ENCODE results near the gene KHDC1L.
"Not testable (repeated sequence)": the region's sequence is repeated elsewhere in the genome, so short reads cannot be mapped to it uniquely, and the experiment has no call there.

KHDC1L gene

DNA sequence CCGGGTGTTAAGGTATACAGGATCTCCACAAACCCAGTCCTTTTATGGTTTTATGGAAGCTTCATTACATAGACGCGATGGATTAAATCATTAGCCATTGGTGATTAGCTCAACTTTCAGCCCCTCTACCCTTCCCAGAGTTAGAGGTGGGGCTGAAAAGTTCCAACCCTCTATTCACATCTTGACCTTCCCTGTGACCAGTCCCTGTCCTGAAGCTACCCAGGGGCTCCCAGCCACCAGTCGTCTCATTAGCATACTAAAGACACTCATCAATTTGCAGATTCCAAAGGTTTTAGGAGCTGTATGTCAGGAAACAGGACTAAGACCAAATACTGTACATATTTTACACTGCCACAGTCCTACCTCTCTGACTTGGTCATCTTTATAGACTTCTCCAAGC is 21.0 kb downstream of the KHDC1L start:
- no peak for DNase-seq (ENCODE audit: low read depth)

DNA sequence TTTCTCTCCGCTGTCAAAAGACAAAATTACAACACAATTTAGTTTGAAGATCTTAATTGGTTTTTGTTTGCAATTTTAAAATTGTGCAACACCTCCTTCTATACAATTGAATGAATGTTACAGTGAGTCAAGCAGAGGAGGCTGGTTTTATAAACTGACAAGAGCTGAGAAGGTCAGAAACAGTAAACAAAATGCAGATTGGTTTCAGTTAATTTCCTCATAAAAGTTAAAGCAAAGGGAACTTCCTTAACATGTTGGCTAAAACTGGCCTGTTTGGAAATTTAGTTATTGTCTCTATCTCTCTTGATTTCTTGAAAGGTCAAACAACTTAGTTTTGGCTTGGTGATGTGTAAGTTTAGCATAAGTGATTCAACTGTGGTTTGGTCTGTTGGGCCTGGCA is 22.2 kb downstream of the KHDC1L start:
- DNase-seq (ENCODE audit: low read depth), result peak; percentile 17

DNA sequence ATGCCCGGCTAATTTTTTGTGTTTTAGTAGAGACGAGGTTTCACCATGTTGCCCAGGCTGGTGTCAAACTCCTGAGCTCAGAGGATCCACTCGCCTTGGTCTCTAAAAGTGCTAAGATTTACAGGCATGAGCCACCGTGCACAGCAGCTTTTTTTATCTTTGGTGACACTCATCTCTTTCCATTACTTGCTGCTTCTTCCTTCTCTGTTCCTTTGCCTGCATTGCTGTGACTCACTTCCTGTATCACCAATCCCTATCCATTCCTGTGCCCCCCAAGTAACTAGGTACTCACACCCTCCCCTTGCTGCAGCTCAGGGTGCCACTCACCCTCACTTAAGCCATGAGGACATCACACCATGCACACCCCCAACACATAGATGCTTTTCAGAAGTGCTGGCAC is 24.6 kb downstream of the KHDC1L start:
- peak; percentile 55 for DNase-seq (ENCODE audit: low read depth)

DNA sequence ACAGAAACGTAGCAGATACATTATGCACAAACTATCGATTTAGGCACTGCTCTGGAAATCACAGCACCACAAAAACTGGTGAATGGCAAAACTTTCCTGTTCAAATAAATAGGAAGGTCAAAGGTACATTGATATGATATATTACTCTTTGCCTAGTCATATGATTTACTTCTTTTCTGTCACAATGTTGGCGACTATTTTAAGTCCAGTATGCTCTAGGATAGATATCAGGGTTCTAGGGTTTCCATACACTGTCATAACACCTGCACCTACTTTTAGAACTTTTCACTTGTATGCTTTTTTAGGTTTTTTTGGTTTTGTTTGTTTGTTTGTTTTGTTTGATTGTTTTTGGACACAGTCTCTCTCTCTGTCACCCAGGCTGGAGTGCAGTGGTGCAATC is 25.0 kb downstream of the KHDC1L start:
- no peak for DNase-seq (ENCODE audit: low read depth)

DNA sequence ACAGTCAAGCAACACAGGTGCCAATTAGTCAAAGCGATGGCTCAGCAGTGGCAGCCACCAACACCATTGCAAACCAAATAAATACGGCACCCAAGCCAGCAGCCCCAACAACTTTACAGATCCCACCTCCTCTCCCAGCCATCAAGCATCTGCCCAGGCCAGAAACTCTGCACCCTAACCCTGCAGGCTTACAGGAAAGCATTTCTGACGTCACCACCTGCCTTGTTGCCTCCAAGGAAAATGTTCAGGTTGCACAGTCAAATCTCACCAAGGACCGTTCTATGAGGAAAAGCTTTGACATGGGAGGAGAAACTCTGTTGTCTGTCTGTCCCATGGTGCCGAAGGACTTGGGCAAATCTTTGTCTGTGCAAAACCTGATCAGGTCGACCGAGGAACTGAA is 30.6 kb downstream of the KHDC1L start:
- no peak for DNase-seq (ENCODE audit: low read depth)

DNA sequence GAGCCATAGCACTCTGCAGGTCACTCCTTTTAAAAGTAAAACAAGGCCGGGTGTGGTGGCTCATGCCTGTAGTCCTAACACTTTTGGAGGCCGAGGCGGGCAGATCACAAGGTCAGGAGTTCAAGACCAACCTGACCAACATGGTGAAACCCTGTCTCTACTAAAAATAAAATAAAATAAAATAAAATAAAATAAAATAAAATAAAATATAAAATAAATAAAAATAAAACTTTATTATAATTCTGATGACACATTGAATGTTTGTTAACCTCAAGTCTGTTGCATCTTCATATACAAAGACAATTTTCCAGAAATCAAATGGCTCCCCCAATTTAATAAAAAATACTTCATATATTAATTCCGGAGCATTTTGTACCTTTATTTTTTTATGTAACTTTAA is 32.0 kb downstream of the KHDC1L start:
- not testable (repeated sequence) for DNase-seq (ENCODE audit: low read depth)

DNA sequence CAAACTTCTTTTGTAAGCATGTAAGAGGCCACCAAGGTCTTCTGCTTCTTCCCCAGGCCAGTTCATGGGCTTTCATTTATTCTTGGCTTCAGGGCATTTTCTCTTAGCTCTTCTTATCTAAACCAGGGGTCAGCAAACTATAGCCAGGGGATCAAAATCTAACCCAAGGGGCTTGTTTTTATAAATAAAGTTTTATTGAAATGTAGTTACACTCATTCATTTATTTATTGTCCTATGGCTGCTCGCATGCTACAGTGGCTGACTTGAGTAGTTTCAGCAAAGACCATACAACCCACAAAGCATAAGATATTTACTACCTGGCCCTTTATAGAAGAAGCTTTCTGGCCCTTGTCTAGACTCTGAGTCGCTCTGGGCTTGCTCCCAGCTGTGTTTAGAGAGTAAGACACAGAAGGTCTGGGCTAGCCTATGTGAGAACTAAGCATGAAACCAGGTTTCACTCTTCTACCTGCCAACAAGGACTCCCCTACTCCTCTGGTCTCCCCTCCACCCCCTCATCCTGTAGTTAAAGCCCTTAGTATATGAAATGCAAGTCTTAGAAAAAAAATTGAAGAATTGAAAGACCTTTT is 43.2 kb downstream of the KHDC1L start:
- no peak for DNase-seq (ENCODE audit: low read depth)

DNA sequence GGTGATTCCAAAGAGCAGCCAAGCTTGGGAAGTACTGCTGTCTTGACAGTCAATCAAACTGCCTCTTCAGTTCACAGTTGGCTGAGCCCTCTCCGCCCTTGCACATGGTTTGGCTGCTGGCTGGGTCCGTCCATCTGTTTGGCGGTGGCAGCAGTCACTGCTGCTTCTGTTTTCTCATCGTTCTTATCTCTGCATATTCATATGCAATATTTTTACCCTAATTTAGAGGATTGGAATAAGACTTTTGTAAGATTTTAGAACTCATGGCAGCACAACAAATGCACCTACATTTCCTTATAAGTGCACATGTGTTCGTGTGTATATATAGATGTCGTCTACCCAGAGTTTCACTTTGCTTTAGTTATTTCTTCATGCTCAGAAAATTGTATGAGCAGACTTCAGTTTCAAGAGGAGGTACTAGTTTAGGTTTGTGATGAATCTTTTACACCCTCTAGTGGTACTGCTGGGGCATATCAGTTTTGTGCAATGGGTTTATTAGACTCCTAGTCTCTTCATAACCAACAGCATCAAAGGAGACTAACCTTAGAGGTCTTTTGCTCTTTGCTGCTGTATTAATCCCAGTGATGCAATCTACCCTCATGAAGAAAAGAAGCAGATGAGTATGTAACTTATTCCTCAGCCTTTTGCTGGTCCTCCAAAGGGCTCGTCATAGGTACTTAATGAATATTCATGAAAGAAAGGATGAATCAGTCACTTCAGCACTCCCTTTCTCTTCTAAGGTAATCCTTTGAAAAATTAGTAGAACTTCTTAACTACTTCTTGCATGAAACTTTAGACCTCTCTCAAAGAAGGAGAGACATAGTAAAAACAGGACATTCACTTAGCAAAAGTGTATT is 44.3 kb downstream of the KHDC1L start:
- DNase-seq (ENCODE audit: low read depth), result peak; percentile 85

DNA sequence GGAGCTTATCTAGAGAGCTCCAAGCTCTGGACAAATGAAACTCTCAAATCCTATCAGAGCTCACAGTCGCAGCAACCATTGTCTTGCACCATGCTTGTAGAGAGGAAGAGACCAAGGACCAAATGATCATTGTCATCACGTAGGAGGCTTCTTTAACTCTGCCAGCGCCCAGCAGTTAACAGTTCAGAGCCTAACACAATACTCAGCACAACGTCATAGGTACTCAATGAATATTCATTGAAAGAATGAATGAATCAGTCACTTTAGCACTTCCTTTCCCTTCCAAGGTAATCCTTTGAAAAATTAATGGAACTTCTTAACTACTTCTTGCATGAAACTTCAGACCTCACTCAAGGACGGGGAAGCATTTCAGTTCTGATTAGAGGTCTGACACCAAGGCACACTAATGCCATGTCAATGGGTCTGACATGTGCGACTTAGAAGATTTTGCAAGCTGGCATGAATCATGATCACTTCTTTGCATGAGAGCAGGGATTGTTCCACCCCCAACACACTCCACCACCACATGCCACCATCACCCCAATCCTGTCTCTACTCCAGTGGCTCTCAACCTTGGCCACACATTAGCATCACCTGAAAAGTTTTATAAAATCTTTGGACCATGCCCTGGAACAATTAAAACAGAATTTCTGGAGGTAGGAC is 45.1 kb downstream of the KHDC1L start:
- DNase-seq (ENCODE audit: low read depth), result peak; percentile 77

DNA sequence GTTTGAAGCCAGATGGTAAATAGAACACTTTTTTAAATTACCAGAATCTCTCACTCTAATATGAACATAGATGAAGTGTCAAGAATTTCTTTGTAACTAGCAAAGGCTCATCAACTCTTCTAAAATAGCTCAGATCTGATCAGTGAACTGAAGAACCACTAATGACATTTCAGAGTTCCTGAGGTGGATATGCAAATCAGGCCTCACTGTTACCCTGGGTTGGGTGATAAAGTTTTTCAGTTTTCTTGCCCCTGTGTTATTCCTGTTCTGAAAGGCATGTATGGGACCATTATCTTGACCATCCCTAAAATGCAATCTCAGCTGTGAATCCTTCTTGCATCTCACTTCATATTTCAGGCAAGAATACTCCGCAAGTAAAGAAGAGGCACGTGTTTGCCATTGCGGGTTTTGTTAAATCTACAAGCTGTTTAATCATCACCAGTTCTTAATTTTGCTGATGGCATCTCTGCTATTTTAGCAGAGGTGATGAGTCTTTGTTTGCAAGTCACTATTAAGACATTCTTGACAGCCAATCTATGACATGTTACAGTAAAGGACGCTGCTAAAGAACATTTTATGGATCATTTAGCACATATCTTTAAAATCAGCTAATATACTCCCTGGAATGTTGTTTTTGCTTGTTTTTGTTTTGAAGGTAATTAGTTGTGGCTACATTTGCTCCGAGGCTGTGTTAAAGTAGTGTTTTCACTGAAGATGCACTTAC is 47.9 kb downstream of the KHDC1L start:
- DNase-seq (ENCODE audit: low read depth), result no peak

DNA sequence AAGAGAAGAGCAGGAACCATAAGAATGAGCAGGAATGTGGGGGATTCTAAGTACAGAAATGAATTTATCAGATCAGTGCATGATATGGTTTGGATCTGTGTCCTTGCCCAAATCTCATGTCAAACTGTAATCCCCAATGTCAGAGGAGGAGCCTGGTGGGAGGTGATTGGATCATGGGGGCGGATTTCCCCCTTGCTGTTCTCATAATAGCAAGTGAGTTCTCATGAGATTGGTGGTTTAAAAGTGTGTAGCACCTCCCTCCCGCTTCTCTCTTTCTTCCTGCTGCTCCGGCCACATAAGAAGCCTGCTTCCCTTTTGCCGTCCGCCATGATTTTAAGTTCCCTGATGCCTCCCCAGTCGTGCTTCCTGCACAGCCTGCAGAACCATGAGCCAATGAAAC is 49.2 kb downstream of the KHDC1L start:
- DNase-seq (ENCODE audit: low read depth), result no peak

DNA sequence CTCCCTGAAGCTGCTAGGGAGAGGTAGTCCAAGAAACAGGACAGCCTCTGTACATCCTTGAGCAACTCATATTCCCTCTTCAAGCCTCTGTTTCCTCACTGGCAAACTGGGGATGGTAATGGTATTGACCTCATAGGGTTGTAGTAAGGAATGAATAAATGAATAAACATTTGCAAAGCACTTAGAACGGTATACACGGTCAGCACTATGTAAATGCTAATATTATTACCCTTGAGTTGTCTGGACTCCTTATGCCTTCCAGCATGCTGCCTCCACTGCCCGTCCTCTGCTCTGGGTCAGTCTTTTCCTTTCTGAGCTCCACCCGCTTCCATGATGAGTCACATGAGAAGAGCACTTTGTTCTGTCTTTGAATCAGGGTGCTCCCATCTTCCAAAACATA is 50.6 kb downstream of the KHDC1L start:
- DNase-seq (ENCODE audit: low read depth), result no peak
